GM12891 (cell line): Measurements from ENCODE around the gene S100A10.

Experiments used
- PAX5 ChIP-seq: IDR thresholded peaks from 2 replicates; pipeline ENCODE4 v1.6.1; 2011; ENCODE audit warnings: low read length, moderate library complexity, mild to moderate bottlenecking; ENCODE audit not compliant: insufficient read depth, severe bottlenecking
- POLR2A ChIP-seq: IDR thresholded peaks from 2 replicates; pipeline ENCODE4 v1.6.1; 2011; ENCODE audit warnings: low read depth, low read length, control low read depth
- POLR2AphosphoS5 ChIP-seq: IDR thresholded peaks from 2 replicates; pipeline ENCODE4 v1.6.1; 2011; ENCODE audit warnings: low read depth, low read length, control low read depth
- POU2F2 ChIP-seq: IDR thresholded peaks from 2 replicates; pipeline ENCODE4 v1.6.1; 2011; ENCODE audit warnings: low read depth, mild to moderate bottlenecking, control low read depth, low read length, moderate library complexity
- SPI1 ChIP-seq: IDR thresholded peaks from 2 replicates; pipeline ENCODE4 v1.6.1; 2011; ENCODE audit warnings: low read depth, low read length, control low read depth
- TAF1 ChIP-seq: IDR thresholded peaks from 2 replicates; pipeline ENCODE4 v1.6.1; 2011; ENCODE audit warnings: low read depth, low read length, control low read depth

DNA sequence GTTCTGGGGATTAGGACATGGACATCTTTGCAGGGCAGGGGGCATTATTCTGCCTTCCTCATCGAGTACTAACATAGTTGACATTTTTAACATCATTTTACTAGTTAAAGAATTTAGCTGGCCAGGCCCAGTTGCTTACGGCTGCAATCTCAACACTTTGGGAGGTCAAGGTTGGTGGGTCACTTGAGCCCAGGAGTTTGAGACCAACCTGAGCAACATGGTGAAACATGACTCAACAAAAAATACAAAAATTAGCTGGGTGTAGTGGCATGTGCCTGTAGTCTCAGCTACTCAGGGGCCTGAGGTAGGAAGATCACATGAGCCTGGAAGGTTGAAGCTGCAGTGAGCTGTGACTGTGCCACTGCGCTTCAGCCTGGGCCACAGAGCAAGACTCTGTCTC is 54.5 kb downstream of the S100A10 start:
- TF ChIP-seq POLR2A = no peak
- TF ChIP-seq TAF1 = no peak
- no peak for TF ChIP-seq POLR2AphosphoS5
- no peak for TF ChIP-seq SPI1
- TF ChIP-seq POU2F2 = no peak
- TF ChIP-seq PAX5 = no peak
